Left colon (tissue), 2 donors: Measurements from ENCODE around the gene ZNF98. TPM values are rescaled to one million over a fixed set of nuclear protein-coding genes. Genes with fewer than 3 reads are reported as not detected.

Experiments
- ATAC-seq: fragments of 200-7000 bp; cut with Tn5 transposase; one replicate; pipeline ENCODE4 v1.9.1; 2020; ENCODE audit warnings: mild to moderate bottlenecking, moderate library complexity
- DNase-seq, 2 donors: peaks; one replicate each; pipeline ENCODE4 v3.0.0-alpha.2; 2020
- intact Hi-C, 2 donors: fragments of 100-400 bp; cut with DNase I in 1 of 2; cut with micrococcal nuclease in 1 of 2; formaldehyde crosslinking; loops; one replicate each; pipeline versions ENCODE4 v1.11.2 to v1.14.0; 2022; cut with DNase I, micrococcal nuclease
- long read RNA-seq: library from polyadenylated mRNA; unstranded; transcript quantifications from one replicate; pipeline ENCODE4 v2.0.0, GENCODE V29; 2021
- total RNA-seq, 2 donors: library from RNA; stranded (reverse); fragmentation: NEBNext Ultra II Directional; extraction: Animal tissue kit (Norgen Biotek cat#: 25700); gene quantifications; one replicate each; pipeline ENCODE4 v1.2.1, GENCODE V29; 2021
- donor health status: DM: no; HTN: no; CAD: no.
- donor health status: DM: yes; HTN: yes; CAD: no.

ZNF98 gene
- not detected for total RNA-seq
- long read RNA-seq = 0 reads

DNA sequence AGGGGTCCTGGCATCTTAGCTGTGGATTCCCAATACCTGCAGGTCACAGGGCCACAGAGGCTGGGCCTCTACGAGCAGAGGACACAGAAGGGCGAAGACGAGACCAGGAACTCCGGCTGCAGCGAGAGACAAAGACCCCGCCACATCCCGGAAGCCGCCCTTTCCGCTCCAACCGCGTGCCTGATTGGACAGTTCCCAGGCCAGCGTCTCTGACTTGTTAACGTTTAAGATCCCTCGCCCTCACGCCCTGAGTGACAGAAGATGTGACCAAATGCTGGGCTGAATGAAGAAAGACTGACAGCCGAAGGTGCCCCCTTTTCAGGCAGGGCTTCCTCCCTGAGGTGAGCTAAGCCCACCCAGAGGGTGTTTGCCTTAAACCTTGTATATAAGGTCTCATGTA is at the start of gene ZNF98:
Gene ZNF98, minus strand, starts transcription at position 136 of the 400 bp plus-strand sequence. Its CDS starts 122 bp downstream, at position 14.
- ATAC-seq = no peak
- intact Hi-C loops = no loop called here
- peak in 1 of 2 donors; percentile 31 for DNase-seq

DNA sequence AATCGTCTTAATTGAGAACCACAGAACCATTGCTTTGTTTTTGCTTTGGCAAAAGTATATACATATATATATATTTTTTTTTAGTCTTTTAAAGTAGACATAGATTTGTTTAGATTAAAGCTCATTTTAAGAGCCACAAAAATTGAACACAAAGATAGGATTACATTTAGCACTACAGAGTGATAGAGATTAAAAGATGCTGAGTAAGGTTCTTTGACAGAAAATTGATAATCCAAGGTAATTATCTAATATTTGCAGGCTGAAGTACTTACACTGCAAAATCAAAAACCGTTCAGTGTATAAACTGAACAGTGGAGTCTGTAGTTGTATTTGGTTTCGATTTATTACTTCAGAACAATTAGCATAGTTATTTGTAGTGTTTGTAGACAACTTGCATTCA is 24.5 kb upstream of the ZNF98 start:
- intact Hi-C loops = no loop called here
- ATAC-seq = no peak
- DNase-seq = no peak

DNA sequence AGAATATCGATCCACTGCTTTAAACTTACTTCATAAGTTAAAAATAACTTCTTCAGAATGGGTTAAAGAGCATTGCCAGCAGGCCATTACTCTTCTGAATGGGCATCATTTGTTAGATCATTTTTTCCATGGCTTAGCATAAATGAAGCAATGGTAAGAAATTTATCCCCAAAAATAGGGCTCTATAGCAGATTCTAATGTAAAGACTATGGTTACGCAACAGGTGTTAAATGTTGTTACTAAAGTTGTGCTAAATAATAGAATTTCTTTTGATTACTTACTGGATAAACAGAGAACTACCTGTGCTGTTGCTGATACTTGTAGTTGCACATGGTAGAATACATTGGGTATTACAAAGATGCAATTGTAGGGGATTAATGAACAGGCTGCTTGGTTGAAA is 15.9 kb upstream of the ZNF98 start:
- intact Hi-C loops = no loop called here
- DNase-seq (no peak), ATAC-seq (no peak)

DNA sequence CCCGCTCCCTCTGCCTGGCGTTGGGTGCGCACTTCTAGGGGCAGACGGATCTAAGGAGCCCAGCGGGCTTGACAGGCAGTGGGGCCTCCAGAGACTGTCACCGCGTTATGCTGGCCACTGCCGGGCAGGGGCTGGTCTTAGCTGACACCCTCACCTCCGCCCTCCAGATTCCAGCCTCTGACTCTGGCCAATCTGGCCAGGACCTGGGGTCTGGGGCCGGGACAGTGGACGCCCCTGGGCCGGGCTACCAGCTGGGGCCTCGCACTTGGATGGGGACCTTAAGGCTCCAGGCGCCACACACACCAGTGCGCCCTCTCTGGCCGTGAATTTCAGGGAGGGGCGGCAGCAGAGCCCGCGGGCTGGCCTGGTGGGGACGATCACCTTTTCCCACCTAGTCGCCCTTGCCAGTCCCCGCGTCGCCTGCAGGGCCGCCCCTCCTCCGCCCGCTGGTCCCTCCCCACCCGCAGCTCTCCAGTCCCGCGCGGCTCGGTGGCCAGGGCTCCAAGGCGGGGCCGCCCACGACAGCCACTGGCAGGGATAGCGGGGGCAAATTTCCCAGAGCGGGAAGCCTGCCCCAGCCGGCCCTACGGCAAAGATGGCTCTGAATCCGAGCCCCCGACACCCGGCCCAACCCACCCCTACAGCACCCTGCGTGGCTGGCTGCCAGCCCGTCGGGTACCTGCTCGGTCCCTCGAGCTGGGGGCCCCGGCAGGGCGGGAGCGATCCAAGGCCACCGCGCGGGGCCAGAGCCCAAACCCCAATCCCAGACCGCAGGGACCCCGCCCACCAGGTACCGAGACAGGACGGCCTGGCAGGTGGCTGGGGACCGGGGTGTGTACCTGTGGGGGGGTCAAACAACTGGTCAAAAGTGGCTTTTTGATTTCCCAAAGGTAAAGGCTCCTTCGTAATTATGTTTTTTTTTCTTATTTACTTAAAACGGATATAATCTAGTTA is 6.1 kb upstream of the ZNF98 start:
- ATAC-seq (no peak), DNase-seq (no peak)
- intact Hi-C loops = no loop called here

DNA sequence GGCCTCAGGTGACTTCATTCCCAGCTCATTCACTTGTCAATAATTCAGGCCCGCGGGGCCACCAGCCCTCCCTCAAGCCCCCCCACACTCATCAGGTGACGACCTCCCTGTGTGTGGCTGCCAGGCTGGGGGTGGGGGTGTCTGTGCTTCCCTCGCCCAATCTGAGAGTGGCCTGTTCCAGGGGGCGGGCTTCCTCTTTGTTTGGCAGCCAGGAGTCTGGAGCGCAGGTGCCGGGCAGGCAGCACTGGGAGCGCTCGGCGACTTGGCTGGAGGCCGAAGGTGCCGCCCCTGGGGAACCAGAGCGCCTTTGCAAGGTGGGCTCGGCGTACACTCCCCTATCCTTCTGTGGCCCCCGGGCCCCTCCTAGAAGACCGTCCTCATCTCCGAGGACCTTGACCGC is 5.4 kb upstream of the ZNF98 start:
- ATAC-seq (no peak), DNase-seq (no peak)
- intact Hi-C loops = no loop called here

DNA sequence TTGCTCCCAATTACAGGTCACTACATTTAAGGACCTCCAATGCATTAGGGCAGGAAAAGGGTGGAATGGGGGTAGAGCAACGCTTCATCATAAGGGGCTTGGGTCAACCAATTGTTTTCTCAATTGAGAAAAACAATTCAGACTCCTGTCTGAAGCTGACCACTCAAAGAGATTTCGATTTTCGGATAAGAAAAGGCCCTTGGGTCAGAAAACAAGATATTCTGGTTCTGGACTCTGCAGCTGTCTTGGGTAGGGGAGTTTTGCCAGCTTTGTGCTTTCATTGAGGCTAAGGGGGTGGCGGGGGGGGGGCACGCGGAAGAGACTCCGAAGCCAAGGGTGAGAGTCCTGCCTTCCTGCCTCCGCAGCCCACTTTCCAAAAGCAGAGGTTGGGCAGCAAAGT is 4.8 kb upstream of the ZNF98 start:
- intact Hi-C loops = no loop called here

DNA sequence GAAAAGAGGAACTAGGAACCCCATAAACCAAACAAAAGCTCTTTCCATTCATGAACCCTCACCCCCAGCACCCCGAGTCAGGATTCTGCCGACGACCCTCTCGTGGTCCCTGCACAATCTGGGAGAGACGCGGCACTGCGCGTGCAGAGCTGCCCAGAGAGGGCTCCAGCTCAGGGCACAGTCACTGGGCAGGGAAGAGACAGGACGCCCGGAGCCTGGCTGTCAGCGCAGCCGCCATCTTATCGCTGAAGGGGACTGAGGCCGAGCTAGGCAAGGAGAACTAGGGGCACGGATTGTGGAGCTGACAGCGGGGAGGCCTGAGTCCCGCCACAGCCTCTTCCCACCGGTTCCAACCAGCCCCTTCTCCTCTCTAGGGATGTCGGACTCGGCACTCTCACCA is 349 bp downstream of the ZNF98 start:
- intact Hi-C loops = no loop called here
- ATAC-seq (no peak), DNase-seq (no peak)

More for the DNA sequence above, 4.8 kb upstream of the ZNF98 start:
- DNase-seq = no peak
- no peak for ATAC-seq

DNA sequence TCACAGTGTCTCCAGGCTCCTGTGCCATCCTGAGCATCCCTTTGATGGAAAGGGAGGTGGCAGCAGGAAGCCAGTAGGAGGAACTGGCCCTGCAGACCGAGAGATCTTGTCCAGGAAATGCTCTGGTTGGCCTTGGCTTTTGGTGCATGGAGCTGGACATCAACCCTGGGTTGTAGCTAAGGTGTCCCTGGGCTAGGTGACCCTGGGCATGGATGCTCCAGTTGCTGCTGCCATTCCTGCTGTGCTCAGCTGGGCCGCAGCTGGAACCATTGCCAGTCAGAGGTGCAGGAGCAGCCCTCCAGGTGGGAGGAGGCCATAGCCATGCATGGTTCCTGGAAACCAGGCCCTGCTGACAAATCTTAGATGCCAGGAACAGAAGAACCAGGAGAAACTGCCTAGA is 67.5 kb downstream of the ZNF98 start:
- ATAC-seq (no peak), DNase-seq (no peak)
- intact Hi-C loops = no loop called here

Other genes with a start within 250 kb of the ZNF98 start
- under 1 TPM; 0.15 to 0.67 TPM for gene ZNF676, start 225.4 kb downstream of the ZNF98 start, total RNA-seq
- gene ZNF729, start 135.9 kb downstream of the ZNF98 start, total RNA-seq = not detected
- under 1 TPM; 0.08 to 0.43 TPM for gene ZNF492, start 212.0 kb upstream of the ZNF98 start, total RNA-seq